ENCODE data around the gene GCGR.

DNA sequence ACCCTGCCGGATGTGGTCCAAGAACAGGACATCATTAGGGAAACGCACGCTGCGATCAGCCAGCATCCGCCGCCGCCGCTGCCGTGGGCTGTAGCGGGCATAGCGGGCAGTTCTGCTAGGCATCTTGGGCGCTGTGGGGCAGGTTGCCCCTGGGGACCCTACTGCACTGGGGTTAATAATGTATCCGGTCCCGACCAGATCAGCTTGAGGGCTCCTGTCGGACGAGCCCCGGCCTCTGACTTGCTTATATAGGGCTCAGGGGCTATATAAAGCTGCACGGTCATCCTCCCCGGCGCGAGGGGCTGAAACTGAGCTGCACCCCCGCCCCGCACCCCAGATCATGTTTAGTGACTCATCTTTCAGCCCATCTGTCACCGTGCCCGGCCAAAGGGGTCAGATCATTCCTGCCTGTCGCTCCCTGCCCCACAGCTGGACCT lies 30.9 kb downstream of the GCGR start, which contains the start of gene PPP1R27:
- TF ChIP-seq CTCF (IDR thresholded peaks at IDR 0.05) (no peak), POLR2A (IDR thresholded peaks at IDR 0.05) (no peak)

Measured in testis (tissue), 2 donors.